ENCODE data around the gene DTYMK.

The DTYMK gene

GRCh38 chr2:241734467-241735208 lies 48.0 kb upstream of the DTYMK start, which contains the start of gene D2HGDH (continued):
- TF ChIP-seq HOXC10 (CRISPR knock-in tag; IDR thresholded peaks at IDR 0.05) (no peak), ZNF223 (tag by site-specific recombination; IDR thresholded peaks at IDR 0.05) (no peak), ZNF571 (tag by site-specific recombination; IDR thresholded peaks at IDR 0.05) (no peak)

DNA sequence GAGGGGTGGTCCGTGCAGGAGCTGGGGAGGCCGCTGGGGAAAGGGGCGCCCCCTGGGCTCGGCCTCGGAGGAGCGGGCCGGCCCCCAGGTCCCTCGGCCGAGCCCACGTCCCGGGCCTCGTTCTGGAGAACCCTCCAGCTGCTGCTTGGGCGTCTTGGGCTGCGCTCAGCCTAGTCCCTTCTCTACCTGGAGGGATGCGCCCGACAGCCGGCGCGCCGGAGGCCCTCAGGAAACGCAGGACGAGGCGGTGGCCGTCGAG lies 47.5 kb upstream of the DTYMK start:
- Histone ChIP-seq H3K36me3 (ENCODE audit: control insufficient read depth in 2 of 2, insufficient read depth in 1 of 2, low read length in 2 of 2) (peaks cover 0 to 5% of the 10 kb centered on the region in 2 experiments; a peak in 2 of 3 replicates), H3K4me1 (ENCODE audit: control insufficient read depth, insufficient read depth, low read length) (no peaks in the 10 kb centered on the region), H3K27ac (ENCODE audit: extremely low read depth, low read depth, low read length) (no peak overlapping the region; the same call in 1 of the 2 replicates), H3K9me3 (ENCODE audit: control insufficient read depth, insufficient read depth, low read depth, low read length) (no peaks in the 10 kb centered on the region), H3K4me3 (ENCODE audit: low read depth, low read length) (peak overlapping the region; percentile 19; the same call in 1 of the 2 replicates)
- ChIA-PET POLR2A (interaction anchor here (0.6 to 1.8 kb wide), 6 partner anchors 10 to 80 kb away, joined by 3 to 15 read pairs (median 5); partner anchors contain the start of genes DTYMK and ING5), CTCF (interaction anchor here (0.6 to 0.9 kb wide), 5 partner anchors 17 to 126 kb away, joined by 3 to 5 read pairs (median 3); no protein-coding TSS in a partner anchor)
- TF ChIP-seq MZF1 (tag by site-specific recombination; IDR thresholded peaks at IDR 0.05; ENCODE audit: borderline replicate concordance) = no peak
- TF ChIP-seq ZNF544 (tag by site-specific recombination; IDR thresholded peaks at IDR 0.05) = no peak
- no peak for TF ChIP-seq ZBTB21 (tag by site-specific recombination; IDR thresholded peaks at IDR 0.05)
- no peak for TF ChIP-seq ZBTB17 (tag by site-specific recombination; IDR thresholded peaks at IDR 0.05)
- TF ChIP-seq GLIS2 (tag by site-specific recombination; IDR thresholded peaks at IDR 0.05) = peak; percentile 62
- no peak for TF ChIP-seq ZBTB20 (tag by site-specific recombination; IDR thresholded peaks at IDR 0.05)
- TF ChIP-seq KLF16 (tag by site-specific recombination; IDR thresholded peaks at IDR 0.05) = no peak
- 0 out of 2 replicates have a peak, but pooled peaks have one; percentile 29 for TF ChIP-seq ZNF777 (tag by site-specific recombination; IDR thresholded peaks at IDR 0.05; ENCODE audit: borderline replicate concordance)
- TF ChIP-seq ZBTB48 (tag by site-specific recombination; IDR thresholded peaks at IDR 0.05) = no peak
- TF ChIP-seq ZFP3 (tag by site-specific recombination; IDR thresholded peaks at IDR 0.05; ENCODE audit: low read depth) = no peak
- TF ChIP-seq ZNF169 (tag by site-specific recombination; IDR thresholded peaks at IDR 0.05) = no peak
- TF ChIP-seq TRIM28 (IDR thresholded peaks at IDR 0.05; ENCODE audit: borderline replicate concordance, low read length) = no peak
- TF ChIP-seq ZFP37 (tag by site-specific recombination; IDR thresholded peaks at IDR 0.05) = no peak
- no peak for TF ChIP-seq AEBP2 (tag by site-specific recombination; IDR thresholded peaks at IDR 0.05; ENCODE audit: borderline replicate concordance)
- TF ChIP-seq KLF9 (tag by site-specific recombination; IDR thresholded peaks at IDR 0.05; ENCODE audit: low read depth) = no peak
- TF ChIP-seq ZNF140 (tag by site-specific recombination; IDR thresholded peaks at IDR 0.05) = no peak
- TF ChIP-seq, protein P1, sequence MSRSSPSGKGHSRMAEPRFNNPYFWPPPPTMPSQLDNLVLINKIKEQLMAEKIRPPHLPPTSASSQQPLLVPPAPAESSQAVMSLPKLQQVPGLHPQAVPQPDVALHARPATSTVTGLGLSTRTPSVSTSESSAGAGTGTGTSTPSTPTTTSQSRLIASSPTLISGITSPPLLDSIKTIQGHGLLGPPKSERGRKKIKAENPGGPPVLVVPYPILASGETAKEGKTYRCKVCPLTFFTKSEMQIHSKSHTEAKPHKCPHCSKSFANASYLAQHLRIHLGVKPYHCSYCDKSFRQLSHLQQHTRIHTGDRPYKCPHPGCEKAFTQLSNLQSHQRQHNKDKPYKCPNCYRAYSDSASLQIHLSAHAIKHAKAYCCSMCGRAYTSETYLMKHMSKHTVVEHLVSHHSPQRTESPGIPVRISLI (tag by site-specific recombination; IDR thresholded peaks at IDR 0.05) = no peak
- TF ChIP-seq KLF1 (tag by site-specific recombination; IDR thresholded peaks at IDR 0.05) = no peak
- no peak for TF ChIP-seq ZNF707 (tag by site-specific recombination; IDR thresholded peaks at IDR 0.05)
- no peak for TF ChIP-seq ZNF221 (tag by site-specific recombination; IDR thresholded peaks at IDR 0.05; ENCODE audit: borderline replicate concordance)
- TF ChIP-seq ZNF335 (tag by site-specific recombination; conservative IDR thresholded peaks at IDR 0.05) = no peak
- TF ChIP-seq ZNF473 (tag by site-specific recombination; IDR thresholded peaks at IDR 0.05) = no peak
- TF ChIP-seq ZNF155 (tag by site-specific recombination; IDR thresholded peaks at IDR 0.05) = no peak
- TF ChIP-seq SP3 (tag by site-specific recombination; IDR thresholded peaks at IDR 0.05) = no peak
- TF ChIP-seq ZNF248 (tag by site-specific recombination; IDR thresholded peaks at IDR 0.05) = no peak
- TF ChIP-seq ZNF624 (tag by site-specific recombination; IDR thresholded peaks at IDR 0.05) = no peak
- peak; percentile 88 for TF ChIP-seq ZNF560 (tag by site-specific recombination; IDR thresholded peaks at IDR 0.05; ENCODE audit: borderline replicate concordance)
- no peak for TF ChIP-seq ZNF501 (tag by site-specific recombination; IDR thresholded peaks at IDR 0.05)
- TF ChIP-seq PATZ1 (tag by site-specific recombination; IDR thresholded peaks at IDR 0.05) = no peak
- TF ChIP-seq CTCF (tag by site-specific recombination; IDR thresholded peaks at IDR 0.05) = peak; percentile 78
